ENCODE results near the gene KIAA1549. TPM values are rescaled to one million over a fixed set of nuclear protein-coding genes. Genes with fewer than 3 reads are reported as not detected.

The KIAA1549 gene
- total RNA-seq, 1 donor from 2014 or later, result 12.2 TPM

- no peaks in the 10 kb centered on the region for H3K4me1 Mint-ChIP-seq (ENCODE audit: unreplicated experiment)
- no peak overlapping the region for H3K27ac Mint-ChIP-seq (ENCODE audit: unreplicated experiment)
- H3K36me3 Mint-ChIP-seq (ENCODE audit: unreplicated experiment), result no peaks in the 10 kb centered on the region
- no peak for DNase-seq (ENCODE audit: extremely low spot score, unreplicated experiment)
- H3K27me3 Mint-ChIP-seq (ENCODE audit: unreplicated experiment), result peaks cover 3% of the 10 kb centered on the region
- no peak for TF ChIP-seq CTCF (IDR thresholded peaks at IDR 0.05)
- H3K4me3 Mint-ChIP-seq (ENCODE audit: unreplicated experiment), result no peak overlapping the region
- no peaks in the 10 kb centered on the region for H3K9me3 Mint-ChIP-seq (ENCODE audit: unreplicated experiment)
These were observed 31.6 kb downstream of the KIAA1549 start for GRCh38 chr7:138949421-138950088.

GRCh38 chr7:138948403-138948802, 32.8 kb downstream of the KIAA1549 start:
- Mint-ChIP-seq H3K4me1 (ENCODE audit: unreplicated experiment) (no peaks in the 10 kb centered on the region), H3K27ac (ENCODE audit: unreplicated experiment) (no peak overlapping the region), H3K4me3 (ENCODE audit: unreplicated experiment) (no peak overlapping the region), H3K36me3 (ENCODE audit: unreplicated experiment) (no peaks in the 10 kb centered on the region), H3K9me3 (ENCODE audit: unreplicated experiment) (no peaks in the 10 kb centered on the region), H3K27me3 (ENCODE audit: unreplicated experiment) (peaks cover 3% of the 10 kb centered on the region)
- TF ChIP-seq CTCF (IDR thresholded peaks at IDR 0.05), result no peak
- no peak for DNase-seq (ENCODE audit: extremely low spot score, unreplicated experiment)

- Mint-ChIP-seq H3K4me3 (ENCODE audit: unreplicated experiment) (no peak overlapping the region), H3K9me3 (ENCODE audit: unreplicated experiment) (no peaks in the 10 kb centered on the region), H3K27ac (ENCODE audit: unreplicated experiment) (no peak overlapping the region), H3K4me1 (ENCODE audit: unreplicated experiment) (no peaks in the 10 kb centered on the region), H3K27me3 (ENCODE audit: unreplicated experiment) (peaks cover 3% of the 10 kb centered on the region), H3K36me3 (ENCODE audit: unreplicated experiment) (no peaks in the 10 kb centered on the region)
- no peak for TF ChIP-seq CTCF (IDR thresholded peaks at IDR 0.05)
- no peak for DNase-seq (ENCODE audit: extremely low spot score, unreplicated experiment)
These were observed 35.4 kb downstream of the KIAA1549 start for GRCh38 chr7:138945821-138946220.

- H3K9me3 Mint-ChIP-seq (ENCODE audit: unreplicated experiment), result no peaks in the 10 kb centered on the region
- no peaks in the 10 kb centered on the region for H3K36me3 Mint-ChIP-seq (ENCODE audit: unreplicated experiment)
- no peak for TF ChIP-seq CTCF (IDR thresholded peaks at IDR 0.05)
- no peak for DNase-seq (ENCODE audit: extremely low spot score, unreplicated experiment)
- H3K27me3 Mint-ChIP-seq (ENCODE audit: unreplicated experiment), result peaks cover 3% of the 10 kb centered on the region
- H3K4me3 Mint-ChIP-seq (ENCODE audit: unreplicated experiment), result no peak overlapping the region
- no peaks in the 10 kb centered on the region for H3K4me1 Mint-ChIP-seq (ENCODE audit: unreplicated experiment)
- H3K27ac Mint-ChIP-seq (ENCODE audit: unreplicated experiment), result no peak overlapping the region
These were observed 36.0 kb downstream of the KIAA1549 start for GRCh38 chr7:138945154-138945553.

GRCh38 chr7:138944592-138944991, 36.6 kb downstream of the KIAA1549 start:
- no peaks in the 10 kb centered on the region for H3K4me1 Mint-ChIP-seq (ENCODE audit: unreplicated experiment)
- no peak overlapping the region for H3K4me3 Mint-ChIP-seq (ENCODE audit: unreplicated experiment)
- H3K36me3 Mint-ChIP-seq (ENCODE audit: unreplicated experiment), result no peaks in the 10 kb centered on the region
- no peak for TF ChIP-seq CTCF (IDR thresholded peaks at IDR 0.05)
- H3K27ac Mint-ChIP-seq (ENCODE audit: unreplicated experiment), result no peak overlapping the region
- no peaks in the 10 kb centered on the region for H3K9me3 Mint-ChIP-seq (ENCODE audit: unreplicated experiment)
- DNase-seq (ENCODE audit: extremely low spot score, unreplicated experiment), result no peak
- H3K27me3 Mint-ChIP-seq (ENCODE audit: unreplicated experiment), result peaks cover 3% of the 10 kb centered on the region
